ENCODE data around the gene ZSCAN21. TPM values are rescaled to one million over a fixed set of nuclear protein-coding genes. Genes with fewer than 3 reads are reported as not detected.

Gene ZSCAN21
- total and polyA plus RNA-seq, 4 experiments from 2014 or later = 2.5 to 10.6 (median 9.8) TPM

GRCh38 chr7:100100420-100101015 is 50.9 kb downstream of the ZSCAN21 start:
- H3K27ac Mint-ChIP-seq = peak overlapping the region; percentile 91 to 99 (median 97)
- Histone ChIP-seq H3K27ac (ENCODE audit: low read depth, low read length) (peak overlapping the region; percentile 96), H3K9me3 (ENCODE audit: control insufficient read depth in 1 of 2, low read length in 2 of 2) (no peaks in the 10 kb centered on the region), H3K36me3 (ENCODE audit: insufficient read depth, low read length) (peaks cover 39% of the 10 kb centered on the region), H3K27me3 (ENCODE audit: insufficient read depth, low read length) (no peaks in the 10 kb centered on the region), H3K4me1 (ENCODE audit: insufficient read depth, low read length) (peaks cover 29% of the 10 kb centered on the region), H3K4me3 (ENCODE audit: low read length in 2 of 2) (peak overlapping the region; percentile 95)
- POLR2A ChIA-PET (ENCODE audit: partially characterized antibody) = interaction anchor here (0.7 to 8.2 kb wide), 27 partner anchors 11 to 787 kb away, joined by 3 to 175 read pairs (median 4); partner anchors contain the start of genes CNPY4, COPS6, FBXO24 and GAL3ST4
- H3K4me1 Mint-ChIP-seq = peaks cover 22 to 50% (median 34%) of the 10 kb centered on the region in 4 donors
- H3K9me3 Mint-ChIP-seq = peaks cover 0 to 2% (median 0%) of the 10 kb centered on the region in 8 donors
- intact Hi-C loops (cut with micrococcal nuclease) = loop anchor here (1.0 to 5.0 kb wide), 6 partner anchors 12 to 628 kb away; partner anchors contain the start of genes CNPY4, COPS6, MBLAC1 and TAF6
- H3K4me3 Mint-ChIP-seq = peak overlapping the region; percentile 92 to 95 (median 93)
- CTCF ChIA-PET (ENCODE audit: partially characterized antibody) = interaction anchor here (0.9 to 4.8 kb wide), 9 partner anchors 11 to 32 kb away, joined by 3 to 28 read pairs (median 5); partner anchors contain the start of genes COPS6 and MBLAC1
- peaks cover 0 to 2% of the 10 kb centered on the region in 2 donors for H3K27me3 Mint-ChIP-seq
- H3K36me3 Mint-ChIP-seq = peaks cover 36 to 58% of the 10 kb centered on the region in 2 donors
- peak; percentile 86 to 96 (median 92) for DNase-seq

- H3K4me3 ChIP-seq (ENCODE audit: low read length in 2 of 2) = peak within 1 kb of the TSS; percentile 95
- peak within 1 kb of the TSS; percentile 93 to 99 (median 97) for H3K27ac Mint-ChIP-seq
- peak; percentile 94 to 97 (median 94) for DNase-seq
- ChIA-PET CTCF (ENCODE audit: partially characterized antibody) (interaction anchor here (0.9 to 4.8 kb wide), 11 partner anchors 12 to 117 kb away, joined by 3 to 28 read pairs (median 5); partner anchors contain the start of genes COPS6 and MBLAC1), POLR2A (ENCODE audit: partially characterized antibody) (interaction anchor here (0.6 to 8.2 kb wide), 33 partner anchors 12 to 788 kb away, joined by 3 to 175 read pairs (median 4); partner anchors contain the start of genes CNPY4, COPS6, FBXO24 and GAL3ST4)
- no peaks in the 10 kb centered on the region for H3K9me3 ChIP-seq (ENCODE audit: control insufficient read depth in 1 of 2, low read length in 2 of 2)
- intact Hi-C loops (cut with micrococcal nuclease) = loop anchor here (1.0 to 5.0 kb wide), 2 partner anchors 18 to 629 kb away; partner anchors contain the start of genes CNPY4, TAF6 and ZNF789
- peaks cover 29% of the 10 kb centered on the region for H3K4me1 ChIP-seq (ENCODE audit: insufficient read depth, low read length)
- peaks cover 0 to 2% of the 10 kb centered on the region in 2 donors for H3K27me3 Mint-ChIP-seq
- peak within 1 kb of the TSS; percentile 92 to 95 (median 93) for H3K4me3 Mint-ChIP-seq
- H3K36me3 Mint-ChIP-seq = peaks cover 29 to 51% of the 10 kb centered on the region in 2 donors
- H3K36me3 ChIP-seq (ENCODE audit: insufficient read depth, low read length) = peaks cover 32% of the 10 kb centered on the region
- H3K27ac ChIP-seq (ENCODE audit: low read depth, low read length) = peak within 1 kb of the TSS; percentile 96
- no peaks in the 10 kb centered on the region for H3K27me3 ChIP-seq (ENCODE audit: insufficient read depth, low read length)
- peaks cover 22 to 46% (median 34%) of the 10 kb centered on the region in 4 donors for H3K4me1 Mint-ChIP-seq
- H3K9me3 Mint-ChIP-seq = no peaks in the 10 kb centered on the region
These were observed 51.7 kb downstream of the ZSCAN21 start, which contains the start of the genes AP4M1 and MCM7 for GRCh38 chr7:100101016-100101862. TSS of gene AP4M1 (plus strand) at chr7:100101643. CDS start at chr7:100101715, 72 bp downstream. TSS of gene MCM7 (minus strand) at chr7:100101397. CDS start at chr7:100101294, 103 bp downstream.

- Mint-ChIP-seq H3K4me3 (peak overlapping the region in 7 of 8 donors; percentile 77 to 93 (median 81)), H3K36me3 (peaks cover 23 to 50% of the 10 kb centered on the region in 2 donors), H3K27ac (peak overlapping the region; percentile 36 to 99 (median 79)), H3K9me3 (no peaks in the 10 kb centered on the region), H3K4me1 (peaks cover 20 to 42% (median 28%) of the 10 kb centered on the region in 4 donors), H3K27me3 (peaks cover 0 to 2% of the 10 kb centered on the region in 2 donors)
- Histone ChIP-seq H3K27ac (ENCODE audit: low read depth, low read length) (no peak overlapping the region), H3K4me1 (ENCODE audit: insufficient read depth, low read length) (peaks cover 25% of the 10 kb centered on the region), H3K4me3 (ENCODE audit: low read length in 2 of 2) (no peak overlapping the region), H3K9me3 (ENCODE audit: control insufficient read depth in 1 of 2, low read length in 2 of 2) (no peaks in the 10 kb centered on the region), H3K27me3 (ENCODE audit: insufficient read depth, low read length) (no peaks in the 10 kb centered on the region), H3K36me3 (ENCODE audit: insufficient read depth, low read length) (peaks cover 24% of the 10 kb centered on the region)
- POLR2A ChIA-PET (ENCODE audit: partially characterized antibody) = interaction anchor here (0.6 to 8.2 kb wide), 10 partner anchors 8 to 786 kb away, joined by 3 to 175 read pairs (median 10); partner anchors contain the start of genes CNPY4, COPS6, GJC3 and MBLAC1
- DNase-seq = no peak
- CTCF ChIA-PET (ENCODE audit: partially characterized antibody) = interaction anchor here (1.2 to 4.8 kb wide), 4 partner anchors 14 to 30 kb away, joined by 4 to 28 read pairs (median 16); partner anchors contain the start of gene COPS6
- intact Hi-C loops (cut with micrococcal nuclease) = loop anchor here (5.0 kb wide), 1 partner anchor 631 kb away; the partner anchor contains the start of gene ZNF789
These were observed 53.6 kb downstream of the ZSCAN21 start for GRCh38 chr7:100102950-100103840.

GRCh38 chr7:100105534-100105933 is 56.0 kb downstream of the ZSCAN21 start:
- no peak for DNase-seq
- H3K4me1 Mint-ChIP-seq = peaks cover 3 to 18% (median 11%) of the 10 kb centered on the region in 4 donors
- ChIA-PET POLR2A (ENCODE audit: partially characterized antibody) (interaction anchor here (0.8 to 8.2 kb wide), 3 partner anchors 9 to 18 kb away, joined by 3 to 175 read pairs (median 4); partner anchors contain the start of genes CNPY4 and MBLAC1), CTCF (ENCODE audit: partially characterized antibody) (interaction anchor here (0.6 to 1.5 kb wide), 2 partner anchors 25 to 77 kb away, joined by 3 read pairs; no protein-coding TSS in a partner anchor)
- no peaks in the 10 kb centered on the region for H3K9me3 Mint-ChIP-seq
- Histone ChIP-seq H3K36me3 (ENCODE audit: insufficient read depth, low read length) (peaks cover 23% of the 10 kb centered on the region), H3K4me1 (ENCODE audit: insufficient read depth, low read length) (peaks cover 8% of the 10 kb centered on the region), H3K27ac (ENCODE audit: low read depth, low read length) (no peak overlapping the region), H3K4me3 (ENCODE audit: low read length in 2 of 2) (no peak overlapping the region), H3K27me3 (ENCODE audit: insufficient read depth, low read length) (no peaks in the 10 kb centered on the region), H3K9me3 (ENCODE audit: control insufficient read depth in 1 of 2, low read length in 2 of 2) (no peaks in the 10 kb centered on the region)
- peaks cover 0 to under 1% of the 10 kb centered on the region in 2 donors for H3K27me3 Mint-ChIP-seq
- no peak overlapping the region for H3K4me3 Mint-ChIP-seq
- peaks cover 21 to 47% of the 10 kb centered on the region in 2 donors for H3K36me3 Mint-ChIP-seq
- intact Hi-C loops (cut with micrococcal nuclease) = no loop called here
- H3K27ac Mint-ChIP-seq = peak overlapping the region in 1 of 7 donors; percentile 19

GRCh38 chr7:100106633-100107032 is 57.1 kb downstream of the ZSCAN21 start:
- Mint-ChIP-seq H3K4me3 (no peak overlapping the region), H3K4me1 (peaks cover 3 to 15% (median 6%) of the 10 kb centered on the region in 4 donors), H3K27ac (no peak overlapping the region), H3K27me3 (no peaks in the 10 kb centered on the region), H3K36me3 (peaks cover 29 to 46% of the 10 kb centered on the region in 2 donors), H3K9me3 (no peaks in the 10 kb centered on the region)
- Histone ChIP-seq H3K27me3 (ENCODE audit: insufficient read depth, low read length) (no peaks in the 10 kb centered on the region), H3K4me1 (ENCODE audit: insufficient read depth, low read length) (peaks cover 8% of the 10 kb centered on the region), H3K9me3 (ENCODE audit: control insufficient read depth in 1 of 2, low read length in 2 of 2) (no peaks in the 10 kb centered on the region), H3K4me3 (ENCODE audit: low read length in 2 of 2) (no peak overlapping the region), H3K27ac (ENCODE audit: low read depth, low read length) (no peak overlapping the region), H3K36me3 (ENCODE audit: insufficient read depth, low read length) (peaks cover 32% of the 10 kb centered on the region)
- ChIA-PET CTCF (ENCODE audit: partially characterized antibody) (no interaction called here), POLR2A (ENCODE audit: partially characterized antibody) (interaction anchor here (8.2 kb wide), 1 partner anchor 17 kb away, joined by 175 read pairs; the partner anchor contains the start of genes CNPY4 and MBLAC1)
- DNase-seq = no peak
- intact Hi-C loops (cut with micrococcal nuclease) = no loop called here

Measured in CD4-positive, alpha-beta memory T cell (primary cell).